B cell (primary cell): ENCODE measurements around the gene FAM186B. TPM values are rescaled to one million over a fixed set of nuclear protein-coding genes. Genes with fewer than 3 reads are reported as not detected.

Experiments
- ATAC-seq: fragments of 200-7000 bp; cut with Tn5 transposase; one replicate; pipeline ENCODE4 v1.10.0; 2021; ENCODE audit warnings: low read depth, mild to moderate bottlenecking, moderate number of reproducible peaks, moderate library complexity
- CTCF ChIA-PET: fragments of 350-600 bp; sonication (Branson Sonifier 250); formaldehyde crosslinking; loops from one replicate; lab custom pipeline; 2021; ENCODE audit warnings: antibody characterized with exemption, inconsistent platforms; lab: Charles Lee
- POLR2A ChIA-PET: fragments of 350-600 bp; sonication (Branson Sonifier 250); formaldehyde crosslinking; loops from one replicate; lab custom pipeline; 2021; ENCODE audit warnings: antibody characterized with exemption; lab: Charles Lee
- DNase-seq: peaks from one replicate; pipeline ENCODE4 v3.0.0; 2013
- H2AFZ ChIP-seq: 2 replicates; pipeline ENCODE4 v1.6.1; 2012; ENCODE audit warnings: mild to moderate bottlenecking, low read depth, low read length; ENCODE audit not compliant: insufficient read depth, poor library complexity, severe bottlenecking
- H3K27ac ChIP-seq, 2 donors: 1 replicate in 1 of 2; 2 replicates in 1 of 2; pipeline ENCODE4 v1.5.1; 2012 to 2013; ENCODE audit warnings: low read length in 2 of 2, mild to moderate bottlenecking in 2 of 2, moderate library complexity in 1 of 2
- H3K27me3 ChIP-seq, 4 experiments: fragments of 200-600 bp in 1 of 4; sonication (generic) in 1 of 4; replicated peaks in 1 of 4; 1 replicate in 2 of 4; 2 replicates in 2 of 4; pipeline versions ENCODE4 v1.6.1 to v1.7.0; 2013 to 2016; ENCODE audit warnings: low read length in 3 of 4, mild to moderate bottlenecking in 2 of 4, mixed read lengths in 1 of 4, moderate library complexity in 1 of 4; ENCODE audit not compliant: insufficient read depth in 4 of 4, control insufficient read depth in 3 of 4; ENCODE audit errors: control extremely low read depth in 1 of 4
- H3K36me3 ChIP-seq, 2 experiments: replicated peaks in 1 of 2; 1 replicate in 1 of 2; 2 replicates in 1 of 2; pipeline versions ENCODE4 v1.6.1 to v1.7.1; 2013; ENCODE audit warnings: low read length in 1 of 2; ENCODE audit not compliant: insufficient read depth in 2 of 2, control insufficient read depth in 1 of 2; ENCODE audit errors: control extremely low read depth in 1 of 2, extremely low read depth in 1 of 2
- H3K4me1 ChIP-seq, 2 donors: fragments of 200-600 bp in 1 of 2; sonication (generic) in 1 of 2; 1 replicate in 1 of 2; 2 replicates in 1 of 2; pipeline versions ENCODE4 v1.5.1 to v1.6.1; 2013 to 2017; ENCODE audit warnings: low read length in 2 of 2; ENCODE audit not compliant: control insufficient read depth in 2 of 2, insufficient read depth in 2 of 2
- H3K4me2 ChIP-seq: replicated peaks from 2 replicates; pipeline ENCODE3; 2012; ENCODE audit warnings: mild to moderate bottlenecking, low read depth, low read length; ENCODE audit not compliant: poor library complexity, severe bottlenecking
- H3K4me3 ChIP-seq, 5 experiments: fragments of 200-600 bp in 1 of 5; sonication (generic) in 1 of 5; 1 replicate in 3 of 5; 2 replicates in 2 of 5; pipeline versions ENCODE4 v1.5.1 to v1.7.0; 2011 to 2016; ENCODE audit warnings: low read length in 4 of 5, mild to moderate bottlenecking in 4 of 5, low read depth in 2 of 5, control low read depth in 1 of 5, moderate library complexity in 1 of 5; ENCODE audit not compliant: insufficient read depth in 1 of 5; ENCODE audit errors: control extremely low read depth in 1 of 5, extremely low read depth in 1 of 5
- H3K79me2 ChIP-seq: fragments of 200-600 bp; sonication (generic); one replicate; pipeline ENCODE4 v1.6.0; 2016; ENCODE audit warnings: low read length; ENCODE audit not compliant: control insufficient read depth, insufficient read depth
- H3K9ac ChIP-seq: fragments of 200-600 bp; sonication (generic); 2 replicates; pipeline ENCODE4 v1.6.1; 2017; ENCODE audit warnings: mild to moderate bottlenecking, low read length, moderate library complexity
- H3K9me3 ChIP-seq, 3 donors: one replicate each; pipeline versions ENCODE4 v1.6.1 to v1.7.1; 2013; ENCODE audit warnings: low read length in 2 of 3; ENCODE audit not compliant: control insufficient read depth in 2 of 3, insufficient read depth in 1 of 3; ENCODE audit errors: control extremely low read depth in 1 of 3
- H4K20me1 ChIP-seq: 2 replicates; pipeline ENCODE4 v1.6.0; 2012; ENCODE audit warnings: mild to moderate bottlenecking, low read length; ENCODE audit not compliant: insufficient read depth, control insufficient read depth, poor library complexity, severe bottlenecking
- H3K27ac Mint-ChIP-seq: one replicate; pipeline ENCODE4 v1.8.0; 2021; ENCODE audit warnings: mixed read lengths
- H3K27me3 Mint-ChIP-seq: one replicate; pipeline ENCODE4 v1.8.0; 2021; ENCODE audit warnings: mixed read lengths
- H3K4me1 Mint-ChIP-seq: one replicate; pipeline ENCODE4 v1.8.0; 2021; ENCODE audit warnings: mixed read lengths
- H3K4me3 Mint-ChIP-seq: one replicate; pipeline ENCODE4 v1.8.0; 2021; ENCODE audit warnings: mixed read lengths
- H3K9me3 Mint-ChIP-seq: one replicate; pipeline ENCODE4 v1.8.0; 2022; ENCODE audit warnings: mixed read lengths; ENCODE audit not compliant: insufficient read depth
- EZH2 ChIP-seq: IDR thresholded peaks from 2 replicates; pipeline ENCODE4 v1.6.1; 2012; ENCODE audit warnings: borderline replicate concordance, low read depth, mild to moderate bottlenecking, moderate library complexity, low read length; ENCODE audit not compliant: insufficient read depth, poor library complexity, severe bottlenecking
- WGBS: methylation state at CpG from one replicate; pipeline ENCODE4 v1.1.5; 2013; ENCODE audit warnings: missing lambda C conversion rate; ENCODE audit not compliant: insufficient coverage; 5-methylcytosine and 5-hydroxymethylcytosine counted together
- intact Hi-C: fragments of 100-400 bp; cut with micrococcal nuclease; formaldehyde crosslinking; loops from one replicate; pipeline ENCODE4 v1.10.0; 2022
- polyA plus RNA-seq: library from polyadenylated mRNA; depleted of rRNA; stranded (reverse); fragments of >200 nt; gene quantifications from 2 replicates; pipeline ENCODE4 v1.2.3, GENCODE V29; 2012
- total RNA-seq, 2 donors: library from RNA; stranded (reverse); fragments of 120-200 nt in 1 of 2; gene quantifications; 1 replicate in 1 of 2; 2 replicates in 1 of 2; pipeline versions ENCODE4 v1.2.3 to v1.2.4, GENCODE V29; 2013 to 2022
- TF ChIP-seq, protein P1 (sequence below): fragments of 200-600 bp; IDR thresholded peaks from one replicate; pipeline ENCODE4 v1.8.0; 2022; ENCODE audit warnings: antibody characterized with exemption, mild to moderate bottlenecking

Gene FAM186B
- total and polyA plus RNA-seq, 2 donors (not counting 1 experiment from before 2014, with no cell fraction given), result 0.13 to 0.47 TPM

DNA sequence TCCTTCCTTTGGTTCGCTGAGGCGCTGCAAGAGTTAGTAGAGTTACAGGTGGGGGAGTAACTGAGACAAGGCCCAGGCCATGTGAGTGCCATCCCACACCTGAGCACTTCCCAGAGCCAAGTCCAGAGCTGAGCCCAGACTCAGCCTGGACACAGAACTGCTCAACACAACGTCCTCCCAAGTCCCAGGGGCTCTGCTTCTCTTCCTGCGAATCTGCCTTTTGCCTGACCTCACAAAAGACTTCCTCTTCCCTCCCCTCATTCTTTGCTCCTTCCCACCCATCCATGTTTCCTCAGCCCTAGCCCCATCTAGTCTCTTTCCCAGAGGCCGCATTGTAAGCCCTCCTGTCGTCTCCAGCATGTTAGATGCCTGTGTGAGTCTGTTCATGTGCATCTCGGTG, 20.8 kb downstream of the FAM186B start:
- Histone ChIP-seq H3K9me3 (peaks cover 0 to 3% (median 0%) of the 10 kb centered on the region in 3 donors), H4K20me1 (peaks cover 15% of the 10 kb centered on the region), H3K27me3 (no peaks in the 10 kb centered on the region), H3K9ac (no peak overlapping the region), H3K79me2 (peaks cover 8% of the 10 kb centered on the region), H3K27ac (no peak overlapping the region), H2AFZ (no peak overlapping the region), H3K4me3 (no peak overlapping the region), H3K4me1 (no peaks in the 10 kb centered on the region), H3K36me3 (peaks cover 0 to 23% of the 10 kb centered on the region in 2 experiments), H3K4me2 (no peak overlapping the region)
- no peak overlapping the region for H3K4me3 Mint-ChIP-seq
- H3K27me3 Mint-ChIP-seq, result no peaks in the 10 kb centered on the region
- 83% methylated on average over 5 of the region's 7 CpGs for WGBS
- no peak for ATAC-seq
- no peak overlapping the region for H3K27ac Mint-ChIP-seq
- no peak for DNase-seq
- no peak for TF ChIP-seq EZH2
- TF ChIP-seq, protein P1, sequence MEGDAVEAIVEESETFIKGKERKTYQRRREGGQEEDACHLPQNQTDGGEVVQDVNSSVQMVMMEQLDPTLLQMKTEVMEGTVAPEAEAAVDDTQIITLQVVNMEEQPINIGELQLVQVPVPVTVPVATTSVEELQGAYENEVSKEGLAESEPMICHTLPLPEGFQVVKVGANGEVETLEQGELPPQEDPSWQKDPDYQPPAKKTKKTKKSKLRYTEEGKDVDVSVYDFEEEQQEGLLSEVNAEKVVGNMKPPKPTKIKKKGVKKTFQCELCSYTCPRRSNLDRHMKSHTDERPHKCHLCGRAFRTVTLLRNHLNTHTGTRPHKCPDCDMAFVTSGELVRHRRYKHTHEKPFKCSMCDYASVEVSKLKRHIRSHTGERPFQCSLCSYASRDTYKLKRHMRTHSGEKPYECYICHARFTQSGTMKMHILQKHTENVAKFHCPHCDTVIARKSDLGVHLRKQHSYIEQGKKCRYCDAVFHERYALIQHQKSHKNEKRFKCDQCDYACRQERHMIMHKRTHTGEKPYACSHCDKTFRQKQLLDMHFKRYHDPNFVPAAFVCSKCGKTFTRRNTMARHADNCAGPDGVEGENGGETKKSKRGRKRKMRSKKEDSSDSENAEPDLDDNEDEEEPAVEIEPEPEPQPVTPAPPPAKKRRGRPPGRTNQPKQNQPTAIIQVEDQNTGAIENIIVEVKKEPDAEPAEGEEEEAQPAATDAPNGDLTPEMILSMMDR, result no peak
- CTCF ChIA-PET, result interaction anchor here (0.8 to 1.0 kb wide), 2 partner anchors 157 to 227 kb away, joined by 3 read pairs; partner anchors contain the start of gene TMBIM6
- POLR2A ChIA-PET, result no interaction called here
- H3K4me1 Mint-ChIP-seq, result peaks cover 5% of the 10 kb centered on the region
- no peaks in the 10 kb centered on the region for H3K9me3 Mint-ChIP-seq
- intact Hi-C loops, result loop anchor here (5.0 kb wide), 1 partner anchor 297 kb away; no protein-coding TSS in a partner anchor

GRCh38 chr12:49583366-49584094, 21.9 kb downstream of the FAM186B start:
- Histone ChIP-seq H3K4me3 (no peak overlapping the region), H3K9me3 (no peaks in the 10 kb centered on the region), H3K36me3 (peaks cover 0 to 23% of the 10 kb centered on the region in 2 experiments), H3K9ac (no peak overlapping the region), H2AFZ (no peak overlapping the region), H3K27me3 (no peaks in the 10 kb centered on the region), H3K4me2 (no peak overlapping the region), H4K20me1 (peaks cover 15% of the 10 kb centered on the region), H3K79me2 (peaks cover 8% of the 10 kb centered on the region), H3K4me1 (no peaks in the 10 kb centered on the region), H3K27ac (no peak overlapping the region)
- 100% methylated on average over 8 of the region's 13 CpGs for WGBS
- intact Hi-C loops, result loop anchor here (5.0 kb wide), 1 partner anchor 296 kb away; no protein-coding TSS in a partner anchor
- ChIA-PET CTCF (interaction anchor here (0.8 to 3.9 kb wide), 3 partner anchors 158 to 226 kb away, joined by 3 to 34 read pairs (median 3); partner anchors contain the start of gene TMBIM6), POLR2A (no interaction called here)
- Mint-ChIP-seq H3K4me1 (peaks cover 5% of the 10 kb centered on the region), H3K9me3 (no peaks in the 10 kb centered on the region), H3K4me3 (no peak overlapping the region), H3K27me3 (no peaks in the 10 kb centered on the region), H3K27ac (no peak overlapping the region)
- DNase-seq, result no peak
- no peak for TF ChIP-seq EZH2
- TF ChIP-seq, protein P1, result no peak
- ATAC-seq, result no peak
